ENCODE results near the gene TBC1D22A.

DNA sequence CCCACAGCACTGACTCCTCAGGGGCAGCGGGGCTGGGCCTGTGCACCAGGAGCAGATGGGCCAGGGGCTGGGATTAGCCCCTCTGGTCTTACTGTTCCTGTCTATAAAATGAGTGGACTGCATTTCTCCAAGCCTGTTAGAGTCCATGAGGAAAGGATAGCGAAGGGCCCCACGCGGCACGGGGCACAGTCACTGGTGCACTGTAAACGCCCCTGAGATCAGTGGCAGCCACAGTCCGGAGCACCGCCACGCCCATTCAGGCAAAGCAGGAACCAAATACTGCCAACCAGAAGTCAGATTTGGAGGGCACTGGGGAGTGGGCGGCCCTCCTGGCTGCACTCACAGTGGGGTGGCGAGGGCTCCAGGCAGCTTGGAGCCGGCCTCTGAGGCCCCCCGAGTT lies 387.5 kb downstream of the TBC1D22A start:
- TF ChIP-seq CTCF (IDR thresholded peaks at IDR 0.05) (no peak), POLR2A (IDR thresholded peaks at IDR 0.05) (no peak), EP300 (IDR thresholded peaks at IDR 0.05) (no peak), POLR2AphosphoS5 (IDR thresholded peaks at IDR 0.05) (no peak)

All from upper lobe of left lung (tissue), 4 donors.